NCI-H345 treated with DMSO at 0.1 percent for 48 hours (cell line): ENCODE data around the gene MYOF.
A peak's percentile ranks its signal among the peaks of the same experiment; 100 is the strongest.
"Not testable (repeated sequence)": the region's sequence is repeated elsewhere in the genome, so short reads cannot be mapped to it uniquely, and the experiment has no call there.

Experiments used
- DNase-seq: peaks from one replicate; lab custom pipeline; 2025; ENCODE audit not compliant: unreplicated experiment; lab: John Stamatoyannopoulos, UW

MYOF gene

GRCh38 chr10:93299606-93300287 is 182.4 kb downstream of the MYOF start:
- no peak for DNase-seq

GRCh38 chr10:93299195-93299594 is 182.9 kb downstream of the MYOF start:
- DNase-seq: no peak

DNA sequence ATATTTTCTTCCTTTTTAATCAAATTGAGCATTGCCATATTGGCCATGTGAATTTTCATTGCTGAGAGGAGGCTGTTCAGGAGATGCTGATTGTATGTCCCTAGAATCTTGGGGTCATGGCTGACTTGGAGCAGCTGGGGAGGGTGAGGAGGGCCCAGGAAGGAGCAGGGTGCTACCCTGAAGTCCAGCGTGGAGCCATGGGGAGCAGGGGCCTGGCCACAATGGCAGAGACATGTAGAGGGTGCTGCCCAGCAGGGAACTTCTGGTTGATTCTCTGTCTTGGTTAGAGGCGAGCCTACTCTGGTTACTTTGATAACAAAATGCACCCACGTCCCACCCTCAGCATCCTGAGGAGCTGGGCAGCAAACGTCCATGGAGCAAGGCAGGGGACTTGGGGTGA is 186.0 kb downstream of the MYOF start:
- DNase-seq: no peak

GRCh38 chr10:93293999-93294398 is 188.1 kb downstream of the MYOF start:
- DNase-seq: no peak

- DNase-seq: no peak
These were observed 191.3 kb downstream of the MYOF start for GRCh38 chr10:93290661-93291354.

GRCh38 chr10:93288679-93289634 is 193.2 kb downstream of the MYOF start:
- DNase-seq: peak; percentile 48

- no peak for DNase-seq
These were observed 194.4 kb downstream of the MYOF start for GRCh38 chr10:93287775-93288174.

- not testable (repeated sequence) for DNase-seq
These were observed 197.9 kb downstream of the MYOF start for GRCh38 chr10:93284246-93284645.

DNA sequence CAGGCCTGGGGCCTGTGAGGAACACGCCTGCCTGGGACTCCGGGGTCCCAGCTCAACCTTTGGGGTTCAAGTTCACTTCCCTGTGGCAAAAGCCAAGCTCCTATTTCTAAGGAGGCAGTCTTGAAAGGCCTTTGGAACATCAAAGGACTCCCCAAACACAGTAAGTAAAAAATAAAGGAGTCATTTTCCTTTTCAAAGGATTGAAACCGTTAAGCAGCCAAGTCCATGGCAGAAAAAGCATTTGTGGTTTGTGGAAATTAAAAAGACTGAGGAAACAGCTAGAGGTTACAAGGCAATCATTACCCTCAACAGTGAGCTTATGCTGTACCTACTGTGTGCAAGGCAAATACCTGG is 200.8 kb downstream of the MYOF start:
- DNase-seq: no peak

- DNase-seq: no peak
These were observed 201.3 kb downstream of the MYOF start for GRCh38 chr10:93280699-93281366.

DNA sequence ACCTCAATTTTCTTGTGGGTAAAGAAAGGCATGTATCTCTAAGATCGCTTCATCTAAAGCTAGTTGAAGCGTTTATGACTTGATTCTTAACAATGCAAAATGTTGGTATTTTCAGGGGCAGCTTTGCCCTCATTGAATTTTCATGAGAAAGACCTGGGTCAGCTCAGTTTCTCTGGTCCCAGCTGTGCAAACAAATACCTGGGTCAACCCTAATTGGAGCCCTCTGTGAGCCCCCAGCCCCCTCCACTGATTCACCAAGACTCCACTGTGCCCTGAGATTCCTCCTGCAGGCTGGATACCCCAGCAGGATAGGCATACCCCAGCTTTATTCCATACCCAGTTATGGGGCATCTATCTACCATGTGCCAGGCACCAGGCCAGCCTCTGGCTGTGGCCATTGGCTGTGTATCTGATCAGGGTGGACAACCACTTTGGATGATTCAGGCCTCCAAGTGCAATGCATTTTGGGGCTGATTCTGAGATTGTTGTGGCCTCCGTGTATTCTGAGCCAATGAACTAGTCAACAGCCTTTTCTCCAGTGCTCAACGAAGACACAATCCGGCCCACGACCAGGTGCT is 201.9 kb downstream of the MYOF start:
- DNase-seq: no peak

DNA sequence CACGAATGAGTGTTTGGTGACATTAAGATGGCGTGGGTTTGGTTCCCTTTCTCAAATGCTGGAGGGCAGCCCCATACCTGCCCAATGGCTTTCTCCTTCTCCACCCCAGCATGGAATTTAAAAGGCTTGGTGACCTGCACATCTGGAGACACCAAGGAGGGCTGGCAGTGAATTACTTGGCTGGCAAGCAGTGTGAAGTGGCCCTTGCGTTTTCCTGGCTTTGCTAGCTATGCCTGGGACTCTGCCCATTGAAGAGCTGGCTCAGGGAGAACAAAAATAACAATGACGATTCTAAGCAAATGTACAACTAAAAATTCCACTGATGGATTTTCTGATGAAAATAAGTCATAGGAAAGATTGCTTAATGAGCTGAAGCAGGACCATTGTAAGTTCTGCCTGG is 204.8 kb downstream of the MYOF start:
- no peak for DNase-seq

- DNase-seq: no peak
These were observed 207.7 kb downstream of the MYOF start for GRCh38 chr10:93274419-93274818.

GRCh38 chr10:93272884-93273675 is 209.1 kb downstream of the MYOF start:
- no peak for DNase-seq

GRCh38 chr10:93271347-93271746 is 210.8 kb downstream of the MYOF start:
- DNase-seq: no peak

DNA sequence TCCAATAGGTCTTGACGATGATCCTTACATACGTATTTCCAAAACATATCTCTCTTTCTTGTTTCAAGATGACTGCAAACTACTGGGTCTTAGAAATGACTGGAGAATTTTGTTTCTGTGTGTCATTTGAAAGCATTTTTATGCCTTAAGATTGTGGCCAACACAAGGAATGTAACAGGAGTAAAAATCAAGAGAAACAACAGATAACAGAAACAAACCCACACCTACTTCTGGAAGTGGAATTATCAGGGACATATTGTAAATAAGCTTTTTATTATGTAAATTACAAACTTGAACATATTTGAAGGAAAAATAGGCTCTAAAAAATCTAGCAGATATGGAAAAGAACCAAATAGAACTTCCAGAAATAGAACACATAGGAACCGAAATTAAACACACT is 212.9 kb downstream of the MYOF start:
- DNase-seq: no peak

GRCh38 chr10:93268021-93268420 is 214.1 kb downstream of the MYOF start:
- DNase-seq: no peak

DNA sequence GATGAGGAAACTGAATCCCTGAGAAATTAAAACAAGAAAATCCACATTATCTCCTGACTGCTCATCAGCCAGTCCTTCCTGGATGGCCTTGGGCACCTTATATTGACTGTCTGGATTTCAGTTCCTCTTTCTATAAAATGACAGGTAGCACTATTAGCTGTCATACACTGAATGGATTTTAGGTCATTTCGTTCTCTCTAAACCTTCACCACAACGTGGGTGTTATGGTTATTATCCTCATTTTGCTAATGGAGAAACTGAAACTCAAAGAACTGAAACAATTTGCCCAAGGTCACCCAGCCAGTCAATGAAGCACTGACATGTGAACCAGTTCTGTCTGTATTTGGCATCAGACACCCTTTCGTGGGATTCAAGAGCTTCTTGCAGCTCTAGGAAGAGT is 214.6 kb downstream of the MYOF start:
- DNase-seq: no peak

DNA sequence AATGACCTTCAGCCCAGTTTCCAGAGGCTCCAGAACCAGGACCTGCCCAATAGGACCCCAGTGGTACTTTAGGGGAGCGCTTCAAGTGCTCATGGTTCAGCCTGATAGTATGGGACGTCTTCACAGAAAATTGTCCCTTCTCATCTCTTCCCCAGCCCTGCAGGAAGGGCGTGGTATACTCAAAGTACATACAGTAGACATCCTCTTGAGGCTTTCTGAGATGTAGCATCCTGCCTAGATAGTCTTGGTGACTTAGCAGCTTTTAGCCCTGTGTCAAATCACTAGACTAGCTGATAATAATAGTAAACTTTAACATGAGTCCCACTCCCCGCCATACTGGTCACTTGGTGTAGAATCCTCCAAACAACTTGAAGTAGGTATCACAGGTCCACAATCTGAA is 215.3 kb downstream of the MYOF start:
- DNase-seq: no peak

DNA sequence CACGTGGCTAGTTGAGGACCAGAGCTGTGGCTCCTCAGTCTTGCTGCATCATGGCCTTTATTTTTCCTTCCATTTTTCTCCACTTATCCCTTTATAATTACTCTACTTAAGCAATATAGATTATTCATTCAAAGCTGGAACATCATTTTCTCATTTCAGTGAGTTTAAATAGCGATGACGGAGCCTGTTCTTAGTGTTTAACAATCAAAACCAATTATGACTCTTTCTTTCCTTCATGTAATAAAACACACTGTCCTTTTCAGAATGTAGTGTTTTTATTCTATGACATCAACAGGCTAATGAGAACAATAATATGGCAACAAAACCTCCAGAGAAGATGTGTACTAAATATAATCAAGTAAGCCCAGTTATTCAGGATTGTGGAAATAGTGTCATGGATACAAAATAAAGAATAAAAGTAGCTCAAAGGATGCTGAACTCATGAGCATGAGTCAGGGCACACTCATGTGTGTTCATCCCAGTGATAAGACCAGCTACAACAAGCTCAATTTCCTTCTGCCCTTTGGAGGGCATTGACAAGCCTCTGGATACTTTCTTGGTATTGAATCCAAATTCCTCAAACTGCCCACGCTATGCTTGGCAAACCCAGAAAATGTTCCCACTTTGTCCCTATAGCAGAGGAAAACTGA is 220.0 kb downstream of the MYOF start:
- no peak for DNase-seq
